CD4-positive, alpha-beta T cell treated with Interleukin-17A for 4 hours (primary cell): ENCODE measurements around the gene CNGB1.
"Not testable (repeated sequence)": the region's sequence is repeated elsewhere in the genome, so short reads cannot be mapped to it uniquely, and the experiment has no call there.

Experiments used
- DNase-seq: peaks from one replicate; pipeline ENCODE4 v3.0.0-alpha.2; 2020; ENCODE audit warnings: mixed read lengths

CNGB1 gene

GRCh38 chr16:57883480-57883879 lies 87.4 kb downstream of the CNGB1 start:
- DNase-seq = no peak

- no peak for DNase-seq
Measured at GRCh38 chr16:57882792-57883191, 88.1 kb downstream of the CNGB1 start.

GRCh38 chr16:57882206-57882605 lies 88.7 kb downstream of the CNGB1 start:
- no peak for DNase-seq

- DNase-seq = no peak
Measured at GRCh38 chr16:57878586-57878985, 92.3 kb downstream of the CNGB1 start.

- DNase-seq = no peak
Measured at GRCh38 chr16:57876210-57876609, 94.7 kb downstream of the CNGB1 start.

GRCh38 chr16:57875347-57875746 lies 95.6 kb downstream of the CNGB1 start:
- no peak for DNase-seq

- DNase-seq = no peak
Measured at GRCh38 chr16:57873218-57873617, 97.7 kb downstream of the CNGB1 start.

GRCh38 chr16:57872764-57873163 lies 98.2 kb downstream of the CNGB1 start:
- not testable (repeated sequence) for DNase-seq

GRCh38 chr16:57871456-57871855 lies 99.5 kb downstream of the CNGB1 start:
- no peak for DNase-seq

GRCh38 chr16:57870753-57871454 lies 100.0 kb downstream of the CNGB1 start:
- no peak for DNase-seq

- DNase-seq = no peak
Measured at GRCh38 chr16:57868913-57869520, 101.9 kb downstream of the CNGB1 start.

GRCh38 chr16:57867000-57867561 lies 103.8 kb downstream of the CNGB1 start:
- DNase-seq = no peak

GRCh38 chr16:57866529-57866918 lies 104.4 kb downstream of the CNGB1 start:
- DNase-seq = no peak

GRCh38 chr16:57865746-57866528 lies 105.0 kb downstream of the CNGB1 start:
- no peak for DNase-seq

GRCh38 chr16:57863434-57864160 lies 107.3 kb downstream of the CNGB1 start:
- DNase-seq = peak; percentile 5

- no peak for DNase-seq
Measured at GRCh38 chr16:57862698-57863433, 108.1 kb downstream of the CNGB1 start.

GRCh38 chr16:57859331-57859730 lies 111.6 kb downstream of the CNGB1 start:
- DNase-seq = no peak

GRCh38 chr16:57858635-57859034 lies 112.3 kb downstream of the CNGB1 start:
- no peak for DNase-seq

GRCh38 chr16:57857991-57858390 lies 112.9 kb downstream of the CNGB1 start:
- not testable (repeated sequence) for DNase-seq

- DNase-seq = no peak
Measured at GRCh38 chr16:57855188-57855587, 115.7 kb downstream of the CNGB1 start.

GRCh38 chr16:57852189-57852588 lies 118.7 kb downstream of the CNGB1 start:
- DNase-seq = no peak

GRCh38 chr16:57848181-57848580 lies 122.7 kb downstream of the CNGB1 start:
- no peak for DNase-seq
